DND-41 (cell line): Measurements from ENCODE around the gene ACOXL.

ENCODE experiments used
- EZH2 ChIP-seq: IDR thresholded peaks from 3 replicates; pipeline ENCODE4 v1.6.1; 2012; ENCODE audit warnings: borderline replicate concordance, low read depth, mild to moderate bottlenecking, moderate library complexity, low read length, inconsistent platforms; ENCODE audit not compliant: severe bottlenecking
- TF ChIP-seq, protein P1 (sequence below): IDR thresholded peaks from 2 replicates; pipeline ENCODE4 v1.5.1; 2012; ENCODE audit warnings: borderline replicate concordance, low read length, moderate library complexity, mild to moderate bottlenecking; ENCODE audit not compliant: poor library complexity, severe bottlenecking; ENCODE audit errors: extremely low read depth

DNA sequence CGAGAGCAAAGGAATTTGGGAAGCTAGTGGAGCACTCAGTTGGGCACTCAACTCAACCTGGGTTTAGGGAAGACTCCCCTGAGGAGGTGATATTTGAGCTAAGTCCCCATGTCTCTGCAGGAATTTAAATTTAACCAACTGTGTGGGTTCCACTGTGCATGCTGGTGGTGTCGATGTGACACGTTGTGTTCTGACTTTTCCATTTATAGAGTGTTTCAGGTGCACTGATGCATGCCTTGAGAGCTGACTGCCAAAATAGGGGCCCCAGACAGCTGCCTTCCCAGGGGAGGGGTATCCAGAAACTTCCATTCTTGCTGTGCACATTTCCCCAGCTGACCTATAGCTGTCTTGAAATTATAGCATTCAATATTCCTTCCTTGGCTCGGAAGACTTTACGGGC lies 324.7 kb downstream of the ACOXL start:
- TF ChIP-seq, protein P1, sequence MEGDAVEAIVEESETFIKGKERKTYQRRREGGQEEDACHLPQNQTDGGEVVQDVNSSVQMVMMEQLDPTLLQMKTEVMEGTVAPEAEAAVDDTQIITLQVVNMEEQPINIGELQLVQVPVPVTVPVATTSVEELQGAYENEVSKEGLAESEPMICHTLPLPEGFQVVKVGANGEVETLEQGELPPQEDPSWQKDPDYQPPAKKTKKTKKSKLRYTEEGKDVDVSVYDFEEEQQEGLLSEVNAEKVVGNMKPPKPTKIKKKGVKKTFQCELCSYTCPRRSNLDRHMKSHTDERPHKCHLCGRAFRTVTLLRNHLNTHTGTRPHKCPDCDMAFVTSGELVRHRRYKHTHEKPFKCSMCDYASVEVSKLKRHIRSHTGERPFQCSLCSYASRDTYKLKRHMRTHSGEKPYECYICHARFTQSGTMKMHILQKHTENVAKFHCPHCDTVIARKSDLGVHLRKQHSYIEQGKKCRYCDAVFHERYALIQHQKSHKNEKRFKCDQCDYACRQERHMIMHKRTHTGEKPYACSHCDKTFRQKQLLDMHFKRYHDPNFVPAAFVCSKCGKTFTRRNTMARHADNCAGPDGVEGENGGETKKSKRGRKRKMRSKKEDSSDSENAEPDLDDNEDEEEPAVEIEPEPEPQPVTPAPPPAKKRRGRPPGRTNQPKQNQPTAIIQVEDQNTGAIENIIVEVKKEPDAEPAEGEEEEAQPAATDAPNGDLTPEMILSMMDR: no peak
- no peak for TF ChIP-seq EZH2
